K562 (cell line): ENCODE results near the gene KLHDC7A. TPM values are rescaled to one million over a fixed set of nuclear protein-coding genes. Genes with fewer than 3 reads are reported as not detected.

Experiments
- ATAC-seq: fragments of 200-7000 bp; cut with Tn5 transposase; 3 replicates; pipeline ENCODE4 v1.9.1; 2020; ENCODE audit warnings: moderate library complexity
- BruUV-seq: library from RNA; stranded (reverse); fragments of 400-500 nt; replicated peaks from 2 replicates; lab custom pipeline; 2021; lab: Mats Ljungman, UMichigan
- CTCF ChIA-PET: fragments of 300-600 bp; formaldehyde crosslinking; extraction: SDS; loops from one replicate; lab custom pipeline; 2021; ENCODE audit warnings: low intra/inter-chr PET ratio; lab: Yijun Ruan, JAX
- POLR2A ChIA-PET: fragments of 300-600, 350-650 bp; sonication (Branson Sonifier 250); formaldehyde crosslinking; extraction: SDS; loops from one replicate; lab custom pipeline; 2021; ENCODE audit warnings: antibody characterized with exemption, inconsistent platforms; lab: Yijun Ruan, JAX
- DNase-seq, 4 experiments: peaks; one replicate each; pipeline versions ENCODE4 v3.0.0 to v3.0.0-alpha.2; 2011 to 2018; ENCODE audit warnings: low spot score in 3 of 4, mixed read lengths in 3 of 4; ENCODE audit errors: extremely low read depth in 1 of 4
- FAIRE-seq: peaks from 2 replicates; lab custom pipeline; 2011; peaks lifted over from hg19 to GRCh38; lab: Jason Lieb, UNC
- H2AFZ ChIP-seq: 2 replicates; pipeline ENCODE4 v1.6.0; 2011; ENCODE audit warnings: low read depth, low read length, control low read depth, inconsistent platforms
- H3K27ac ChIP-seq: fragments of 200-600 bp; 3 replicates; pipeline ENCODE4 v1.8.0; 2011; ENCODE audit warnings: low read depth, mild to moderate bottlenecking, control low read depth, inconsistent platforms, low read length, moderate library complexity, mixed read lengths; ENCODE audit errors: extremely low read depth
- H3K27me3 ChIP-seq, 2 experiments: fragments of 300-600 bp in 1 of 2; 2 replicates in 1 of 2; 3 replicates in 1 of 2; pipeline versions ENCODE4 v1.6.0 to v1.8.0; 2011; ENCODE audit warnings: inconsistent platforms in 2 of 2, low read length in 2 of 2, mild to moderate bottlenecking in 1 of 2, mixed read lengths in 1 of 2, moderate library complexity in 1 of 2; ENCODE audit not compliant: control insufficient read depth in 2 of 2, insufficient read depth in 2 of 2
- H3K36me3 ChIP-seq: fragments of 300-600 bp; 3 replicates; pipeline ENCODE4 v1.8.0; 2011; ENCODE audit warnings: mild to moderate bottlenecking, low read length, inconsistent platforms; ENCODE audit not compliant: control insufficient read depth, insufficient read depth
- H3K4me1 ChIP-seq, 2 experiments: fragments of 200-600 bp in 1 of 2; replicated peaks in 1 of 2; 2 replicates in 1 of 2; 3 replicates in 1 of 2; pipeline versions ENCODE4 v1.5.1 to v1.8.0; 2011; ENCODE audit warnings: inconsistent platforms in 2 of 2, low read length in 2 of 2, mild to moderate bottlenecking in 1 of 2, mixed read lengths in 1 of 2, moderate library complexity in 1 of 2; ENCODE audit not compliant: control insufficient read depth in 2 of 2, insufficient read depth in 2 of 2
- H3K4me2 ChIP-seq: 2 replicates; pipeline ENCODE4 v1.6.1; 2011; ENCODE audit warnings: low read length, control low read depth, inconsistent platforms, mixed read lengths; ENCODE audit not compliant: insufficient read depth
- H3K4me3 ChIP-seq: fragments of 200-600 bp; sonication (generic), shearing (Covaris generic); 2 replicates; pipeline ENCODE4 v1.5.1; 2016; ENCODE audit warnings: control low read depth, inconsistent platforms
- H3K79me2 ChIP-seq: fragments of 200-600 bp; 3 replicates; pipeline ENCODE4 v1.8.0; 2011; ENCODE audit warnings: low read length, inconsistent platforms; ENCODE audit not compliant: control insufficient read depth, insufficient read depth
- H3K9ac ChIP-seq, 2 experiments: 2 replicates each; pipeline versions ENCODE4 v1.6.0 to v1.6.1; 2011; ENCODE audit warnings: low read depth in 2 of 2, low read length in 2 of 2, control low read depth in 1 of 2, inconsistent platforms in 1 of 2, mild to moderate bottlenecking in 1 of 2, mixed read lengths in 1 of 2; ENCODE audit not compliant: insufficient read depth in 1 of 2
- H3K9me1 ChIP-seq: one replicate; pipeline ENCODE4 v1.6.0; 2011; ENCODE audit warnings: inconsistent platforms, mild to moderate bottlenecking, low read length, moderate library complexity; ENCODE audit not compliant: control insufficient read depth, insufficient read depth
- H3K9me3 ChIP-seq: replicated peaks from 2 replicates; pipeline ENCODE4 v1.5.1; 2011; ENCODE audit warnings: low read depth, low read length, inconsistent platforms; ENCODE audit not compliant: control insufficient read depth, insufficient read depth
- H4K20me1 ChIP-seq: replicated peaks from 2 replicates; pipeline ENCODE4 v1.6.1; 2011; ENCODE audit warnings: low read length, inconsistent platforms, mixed read lengths; ENCODE audit not compliant: control insufficient read depth, insufficient read depth
- ATF6 ChIP-seq: sonication (generic); formaldehyde crosslinking; IDR thresholded peaks from 2 replicates; pipeline ENCODE4 v1.4.0; 2020; ENCODE audit warnings: mild to moderate bottlenecking, missing genetic modification reagents
- HNRNPH1 ChIP-seq: fragments of 200-400 bp; formaldehyde crosslinking; optimal IDR thresholded peaks from 2 replicates; pipeline ENCODE3; 2017; ENCODE audit warnings: low read depth, mild to moderate bottlenecking, low read length, moderate library complexity
- PRMT5 ChIP-seq: sonication (generic); formaldehyde crosslinking; IDR thresholded peaks from 2 replicates; pipeline ENCODE4 v1.5.0; 2020; ENCODE audit warnings: missing genetic modification reagents
- RFX1 ChIP-seq: fragments of 450-650 bp; IDR thresholded peaks from 2 replicates; pipeline ENCODE4 v1.6.1; 2016; ENCODE audit warnings: mild to moderate bottlenecking, moderate library complexity
- RREB1 ChIP-seq: fragments of 250-450 bp; sonication (Bioruptor Pico); IDR thresholded peaks from 2 replicates; pipeline ENCODE4 v1.4.0; 2020
- SETDB1 ChIP-seq: IDR thresholded peaks from one replicate; pipeline ENCODE4 v1.6.1; 2012; ENCODE audit warnings: low read length, control low read depth, inconsistent platforms
- WGBS: fragments of 100-300 bp; shearing (Covaris generic); methylation state at CpG from one replicate; pipeline ENCODE4 v1.1.6; 2016; ENCODE audit warnings: low coverage, mixed read lengths; ENCODE audit not compliant: insufficient coverage; ENCODE audit errors: missing lambda C conversion rate; 5-methylcytosine and 5-hydroxymethylcytosine counted together
- in situ Hi-C: fragments of 300-500 bp; cut with MboI; formaldehyde crosslinking; loops from 4 replicates; pipeline ENCODE4 v1.15.0; 2018; ENCODE audit warnings: inconsistent platforms, mixed read lengths
- intact Hi-C: fragments of 100-400 bp; cut with micrococcal nuclease; formaldehyde crosslinking; loops from 2 replicates; pipeline ENCODE4 v1.14.2; 2022
- polyA plus RNA-seq, 8 experiments: library from polyadenylated mRNA; depleted of rRNA in 4 of 8; stranded (reverse) in 5 of 8; unstranded in 3 of 8; fragments of >200 nt; fragmentation: Nextera tagmentation in 2 of 8; fragmentation: Illumina TruSeq in 1 of 8; extraction: Ambion mirVana in 2 of 8; extraction: Trizol in 1 of 8; gene quantifications; 2 replicates each; pipeline versions ENCODE4 v1.2.1 to v1.2.3, GENCODE V29; 2011 to 2014; ENCODE audit warnings: inconsistent platforms in 1 of 8, missing spikeins in 1 of 8
- total RNA-seq, 7 experiments: library from RNA; depleted of rRNA in 6 of 7; stranded (reverse); fragments of >200 nt in 6 of 7; fragmentation: Illumina TruSeq in 2 of 7; extraction: Trizol in 2 of 7; gene quantifications; 2 replicates each; pipeline versions ENCODE4 v1.2.1 to v1.2.3, GENCODE V29; 2011 to 2021; ENCODE audit warnings: low replicate concordance in 1 of 7

The KLHDC7A gene
- total and polyA plus RNA-seq, 9 of the 15 experiments (the other 6 are each of a cell fraction or from before 2014, with no cell fraction given): 0.01 to 0.02 (median 0.01) TPM; not detected in 6

DNA sequence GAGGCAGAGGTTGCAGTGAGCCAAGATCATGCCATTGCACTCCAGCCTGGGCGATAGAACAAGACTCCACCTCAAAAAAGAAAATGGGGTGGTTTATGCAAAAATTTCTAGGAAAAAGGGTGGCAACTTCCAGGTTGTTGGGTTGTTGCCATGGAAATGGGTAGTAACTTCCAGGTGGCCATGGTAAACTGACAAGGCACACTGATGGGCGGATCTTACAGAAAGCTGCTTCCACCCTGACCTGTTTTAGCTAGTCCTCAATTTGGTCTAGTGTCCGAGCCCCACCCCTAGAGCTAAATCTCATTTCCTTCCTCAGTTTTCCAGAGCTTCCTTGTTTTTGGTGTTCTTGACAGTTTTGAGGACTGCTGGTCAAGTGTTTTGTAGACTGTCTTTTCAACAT lies 13.6 kb downstream of the KLHDC7A start:
- H2AFZ ChIP-seq: no peak overlapping the region
- intact Hi-C loops (no loop called here), in situ Hi-C loops (no loop called here)
- H4K20me1 ChIP-seq: no peaks in the 10 kb centered on the region; the same call in 1 of the 2 replicates
- H3K4me1 ChIP-seq: no peaks in the 10 kb centered on the region
- 0% methylated on average over 3 of the region's 3 CpGs for WGBS
- H3K36me3 ChIP-seq: no peaks in the 10 kb centered on the region
- peaks cover 0 to 2% of the 10 kb centered on the region in 2 experiments; a peak in 2 of 5 replicates for H3K27me3 ChIP-seq
- H3K4me2 ChIP-seq: no peak overlapping the region
- ATAC-seq (no peak), DNase-seq (no peak), FAIRE-seq (no peak)
- no peaks in the 10 kb centered on the region for H3K79me2 ChIP-seq
- ChIA-PET POLR2A (interaction anchor here (0.8 to 1.2 kb wide), 2 partner anchors 9 to 69 kb away, joined by 3 read pairs; no protein-coding TSS in a partner anchor), CTCF (no interaction called here)
- BruUV-seq: no TSS peak
- no peak for TF ChIP-seq HNRNPH1
- TF ChIP-seq RFX1: peak; percentile 57
- no peak overlapping the region for H3K4me3 ChIP-seq
- no peaks in the 10 kb centered on the region for H3K9me3 ChIP-seq
- H3K27ac ChIP-seq: no peak overlapping the region
- no peaks in the 10 kb centered on the region for H3K9me1 ChIP-seq
- no peak overlapping the region for H3K9ac ChIP-seq

DNA sequence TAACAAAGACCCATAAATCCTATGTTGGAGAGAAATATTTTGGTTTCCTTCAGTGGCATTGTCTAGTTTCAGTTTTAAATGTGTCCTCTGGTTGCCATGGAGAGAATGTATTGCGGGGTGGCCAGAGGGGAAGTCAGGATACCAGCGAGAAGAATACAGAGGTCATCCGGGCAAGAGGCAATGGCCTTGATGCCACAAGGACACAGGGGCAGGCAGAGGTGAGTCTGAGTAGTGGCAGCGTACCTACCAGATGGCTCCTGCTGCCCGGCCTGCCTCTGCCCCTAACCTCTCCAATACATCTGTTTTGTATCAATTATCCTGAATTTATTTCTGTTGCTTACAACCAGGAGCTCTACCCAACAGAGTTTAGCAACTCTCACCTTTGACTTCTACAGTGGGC lies 14.9 kb downstream of the KLHDC7A start:
- peaks cover 0 to 2% of the 10 kb centered on the region in 2 experiments; a peak in 2 of 5 replicates for H3K27me3 ChIP-seq
- in situ Hi-C loops (no loop called here), intact Hi-C loops (no loop called here)
- no TSS peak for BruUV-seq
- 2% methylated on average over 5 of the region's 5 CpGs for WGBS
- H3K79me2 ChIP-seq: no peaks in the 10 kb centered on the region
- H3K9me3 ChIP-seq: no peaks in the 10 kb centered on the region
- no peak overlapping the region for H3K9ac ChIP-seq
- DNase-seq (no peak), FAIRE-seq (no peak), ATAC-seq (no peak)
- H3K9me1 ChIP-seq: no peaks in the 10 kb centered on the region
- H2AFZ ChIP-seq: no peak overlapping the region
- no peak overlapping the region for H3K4me3 ChIP-seq
- no peak overlapping the region for H3K27ac ChIP-seq
- no peak overlapping the region for H3K4me2 ChIP-seq
- no peaks in the 10 kb centered on the region; the same call in 1 of the 2 replicates for H4K20me1 ChIP-seq
- no peaks in the 10 kb centered on the region for H3K4me1 ChIP-seq
- ChIA-PET POLR2A (interaction anchor here (0.6 to 1.2 kb wide), 5 partner anchors 10 to 572 kb away, joined by 3 read pairs; no protein-coding TSS in a partner anchor), CTCF (no interaction called here)
- no peaks in the 10 kb centered on the region for H3K36me3 ChIP-seq
- TF ChIP-seq ATF6 (CRISPR knock-in tag) (no peak), PRMT5 (CRISPR knock-in tag) (no peak), SETDB1 (no peak), RREB1 (CRISPR knock-in tag) (no peak)
